Spleen (tissue), 11 donors: ENCODE measurements around the gene VWA3A. TPM values are rescaled to one million over a fixed set of nuclear protein-coding genes. Genes with fewer than 3 reads are reported as not detected.

ENCODE experiments used
- DNase-seq: peaks from one replicate; pipeline ENCODE4 v3.0.0-alpha.2; 2020
- H3K27ac ChIP-seq, 8 donors: fragments of 200-600 bp; sonication (generic) in 7 of 8; 1 replicate in 4 of 8; 2 replicates in 4 of 8; pipeline versions ENCODE4 v1.5.0 to v1.8.0; 2016 to 2021; ENCODE audit warnings: inconsistent platforms in 4 of 8, mild to moderate bottlenecking in 4 of 8, moderate library complexity in 1 of 8
- H3K27me3 ChIP-seq, 7 donors: fragments of 200-600 bp; sonication (generic) in 6 of 7; replicated peaks in 1 of 7; 1 replicate in 4 of 7; 2 replicates in 3 of 7; pipeline versions ENCODE4 v1.5.0 to v1.8.0; 2016 to 2021; ENCODE audit warnings: inconsistent platforms in 3 of 7, mild to moderate bottlenecking in 1 of 7
- H3K36me3 ChIP-seq, 6 donors: fragments of 200-600 bp; sonication (generic) in 5 of 6; 1 replicate in 4 of 6; 2 replicates in 2 of 6; pipeline versions ENCODE4 v1.5.0 to v1.8.0; 2016 to 2021; ENCODE audit warnings: inconsistent platforms in 2 of 6
- H3K4me1 ChIP-seq, 6 donors: fragments of 200-600 bp; sonication (generic) in 5 of 6; 1 replicate in 3 of 6; 2 replicates in 3 of 6; pipeline versions ENCODE4 v1.5.0 to v1.8.0; 2016 to 2021; ENCODE audit warnings: inconsistent platforms in 3 of 6
- H3K4me3 ChIP-seq, 8 donors: fragments of 200-600 bp; sonication (generic) in 7 of 8; 1 replicate in 4 of 8; 2 replicates in 4 of 8; pipeline versions ENCODE4 v1.5.0 to v1.8.0; 2016 to 2021; ENCODE audit warnings: inconsistent platforms in 4 of 8, mild to moderate bottlenecking in 4 of 8, moderate library complexity in 2 of 8
- H3K9me3 ChIP-seq, 8 donors: fragments of 200-600 bp; sonication (generic) in 7 of 8; 1 replicate in 4 of 8; 2 replicates in 4 of 8; pipeline versions ENCODE4 v1.5.0 to v1.8.0; 2016 to 2021; ENCODE audit warnings: inconsistent platforms in 4 of 8
- CTCF ChIP-seq, 11 experiments: fragments of 200-600 bp in 7 of 11; fragments of 450-650 bp in 4 of 11; sonication (generic) in 4 of 11; IDR thresholded peaks in 8 of 11; conservative IDR thresholded peaks in 3 of 11; 1 replicate in 7 of 11; 2 replicates in 4 of 11; pipeline versions ENCODE4 v1.4.0 to v1.8.0; 2016 to 2021; ENCODE audit warnings: antibody characterized with exemption in 11 of 11, inconsistent platforms in 4 of 11, mild to moderate bottlenecking in 1 of 11
- POLR2A ChIP-seq, 3 donors: fragments of 450-650 bp; IDR thresholded peaks; one replicate each; pipeline ENCODE4 v1.5.1; 2017; ENCODE audit warnings: antibody characterized with exemption in 3 of 3, mild to moderate bottlenecking in 1 of 3
- POLR2AphosphoS5 ChIP-seq, 3 donors: sonication (generic); formaldehyde crosslinking; IDR thresholded peaks; one replicate each; pipeline ENCODE4 v1.5.1; 2017; ENCODE audit warnings: antibody characterized with exemption in 3 of 3
- WGBS, 5 donors: extraction: QIAGEN DNeasy Blood & Tissue Kit in 3 of 5; methylation state at CpG; one replicate each; pipeline versions ENCODE4 v1.1.5 to v1.1.7; 2013 to 2018; 5-methylcytosine and 5-hydroxymethylcytosine counted together
- intact Hi-C: fragments of 100-400 bp; cut with DNase I; formaldehyde crosslinking; loops from one replicate; pipeline ENCODE4 v1.15.0; 2023; ENCODE audit warnings: low total_unique reads
- polyA plus RNA-seq, 3 donors: library from polyadenylated mRNA; stranded (reverse); fragments of 200-250 nt; gene quantifications; one replicate each; pipeline ENCODE4 v1.2.1, GENCODE V29; 2013
- total RNA-seq, 7 donors: library from RNA; depleted of rRNA in 3 of 7; stranded (reverse); fragments of >200 nt in 3 of 7; fragmentation: NEBNext Ultra II Directional in 4 of 7; extraction: Animal tissue kit (Norgen Biotek cat#: 25700) in 4 of 7; gene quantifications; one replicate each; pipeline versions ENCODE4 v1.1.0 to v1.2.1, GENCODE V29; 2016 to 2021
- donor health status: healthy with polysubstance abuse.
- donor health status: DM: no; HTN: no; CAD: no; lungs with moderate emphysema.
- donor health status: DM: no; HTN: no; CAD: no.
- donor health status: Bipolar disorder and iron deficiency.
- donor health status: healthy.
- donor health status: DM: no; HTN: no; CAD: no.
- donor health status: DM: yes; HTN: yes; CAD: no.

VWA3A gene
- total and polyA plus RNA-seq, 10 donors: 0.08 to 2.1 (median 0.30) TPM; not detected in 2

GRCh38 chr16:22206013-22206841, 113.9 kb downstream of the VWA3A start, which contains the start of gene EEF2K:
EEF2K (plus strand) TSS chr16:22206278; CDS start chr16:22225730, 19,452 bp downstream.
- Histone ChIP-seq H3K36me3 (peaks cover 0 to 11% (median 0%) of the 10 kb centered on the region in 6 donors), H3K9me3 (peaks cover 0 to 5% (median 0%) of the 10 kb centered on the region in 8 donors), H3K4me3 (peak within 1 kb of the TSS; percentile 71 to 100 (median 97)), H3K27me3 (no peaks in the 10 kb centered on the region), H3K4me1 (peaks cover 13 to 64% (median 35%) of the 10 kb centered on the region in 6 donors), H3K27ac (peak within 1 kb of the TSS; percentile 54 to 93 (median 87))
- TF ChIP-seq POLR2AphosphoS5 (IDR thresholded peaks at IDR 0.05) (peak; percentile 88), CTCF (IDR thresholded peaks at IDR 0.05 in 8 of 11, conservative IDR thresholded peaks at IDR 0.05 in 3 of 11) (peak; percentile 70 to 95 (median 93)), POLR2A (IDR thresholded peaks at IDR 0.05) (no peak)
- whole genome bisulfite sequencing, 5 donors: 0 to 1% (median 0%) methylated on average over 21 to 74 of the region's 74 CpGs
- DNase-seq: peak; percentile 96
- intact Hi-C loops: loop anchor here (5.0 kb wide), 1 partner anchor 91 kb away; the partner anchor contains the start of gene POLR3E

Other genes starting within 250 kb of the VWA3A start
- 100 to 1,000 TPM in 6 of 7 donors, 10 to 100 TPM in 1; 86.6 to 470 (median 154) TPM for gene NPIPB4, start 234.8 kb upstream of the VWA3A start, total RNA-seq
- gene NPIPB4, start 234.8 kb upstream of the VWA3A start, polyA plus RNA-seq: 10 to 100 TPM; 16.5 to 26.4 (median 22.5) TPM
- 100 to 1,000 TPM; 113 to 172 (median 164) TPM for gene UQCRC2, start 139.2 kb upstream of the VWA3A start, total RNA-seq
- 100 to 1,000 TPM in 1 of 3 donors, 10 to 100 TPM in 2; 75.1 to 107 (median 79.8) TPM for gene UQCRC2, start 139.2 kb upstream of the VWA3A start, polyA plus RNA-seq
- gene PDZD9, start 91.4 kb upstream of the VWA3A start, total RNA-seq: not detected
- not detected for gene PDZD9, start 91.4 kb upstream of the VWA3A start, polyA plus RNA-seq
- 10 to 100 TPM; 12.3 to 35.7 (median 19.4) TPM for gene MOSMO, start 84.4 kb upstream of the VWA3A start, total RNA-seq
- gene MOSMO, start 84.4 kb upstream of the VWA3A start, polyA plus RNA-seq: 10 to 100 TPM in 1 of 3 donors, 1 to 10 TPM in 2; 9.5 to 10.7 (median 9.8) TPM
- under 1 TPM in 2 of 7 donors, not detected in 5; 0.16 to 0.24 TPM for gene SDR42E2, start 70.0 kb downstream of the VWA3A start, total RNA-seq
- gene SDR42E2, start 70.0 kb downstream of the VWA3A start, polyA plus RNA-seq: under 1 TPM; 0.09 to 0.14 (median 0.10) TPM
- gene EEF2K, start 113.7 kb downstream of the VWA3A start, total RNA-seq: 10 to 100 TPM; 19.5 to 37.7 (median 27.5) TPM
- 1 to 10 TPM; 2.4 to 5.8 (median 2.6) TPM for gene EEF2K, start 113.7 kb downstream of the VWA3A start, polyA plus RNA-seq
- 10 to 100 TPM; 40.4 to 58.0 (median 52.2) TPM for gene POLR3E, start 204.9 kb downstream of the VWA3A start, total RNA-seq
- 10 to 100 TPM; 17.3 to 19.3 (median 18.8) TPM for gene POLR3E, start 204.9 kb downstream of the VWA3A start, polyA plus RNA-seq